Brain microvascular endothelial cell (primary cell): Measurements from ENCODE around the gene IDH1.

Experiments used
- DNase-seq: peaks from one replicate; pipeline ENCODE4 v3.0.0-alpha.2; 2020
- H3K27ac ChIP-seq: fragments of 250-450 bp; sonication (Bioruptor Pico); 2 replicates; pipeline ENCODE4 v1.5.1; 2020; ENCODE audit warnings: mild to moderate bottlenecking, moderate library complexity
- H3K27me3 ChIP-seq: fragments of 250-450 bp; sonication (Bioruptor Pico); replicated peaks from 2 replicates; pipeline ENCODE4 v1.5.1; 2020; ENCODE audit warnings: mild to moderate bottlenecking
- H3K36me3 ChIP-seq: fragments of 250-450 bp; sonication (Bioruptor Pico); replicated peaks from 2 replicates; pipeline ENCODE4 v1.5.1; 2020; ENCODE audit warnings: mild to moderate bottlenecking
- H3K4me3 ChIP-seq: 2 replicates; pipeline ENCODE4 v1.5.1; 2011; ENCODE audit warnings: low read depth, mild to moderate bottlenecking, control low read depth, low read length, moderate library complexity
- CTCF ChIP-seq: IDR thresholded peaks from 2 replicates; pipeline ENCODE4 v1.5.1; 2011; ENCODE audit warnings: low read depth, mild to moderate bottlenecking, moderate library complexity, low read length, control low read depth, inconsistent platforms; ENCODE audit errors: missing control alignments
- in situ Hi-C: cut with HindIII; loops from 2 replicates; pipeline ENCODE4 v1.10.0; 2017; ENCODE audit warnings: low sequenced_read_pairs, low pct_ligation_motif_present

Gene IDH1

DNA sequence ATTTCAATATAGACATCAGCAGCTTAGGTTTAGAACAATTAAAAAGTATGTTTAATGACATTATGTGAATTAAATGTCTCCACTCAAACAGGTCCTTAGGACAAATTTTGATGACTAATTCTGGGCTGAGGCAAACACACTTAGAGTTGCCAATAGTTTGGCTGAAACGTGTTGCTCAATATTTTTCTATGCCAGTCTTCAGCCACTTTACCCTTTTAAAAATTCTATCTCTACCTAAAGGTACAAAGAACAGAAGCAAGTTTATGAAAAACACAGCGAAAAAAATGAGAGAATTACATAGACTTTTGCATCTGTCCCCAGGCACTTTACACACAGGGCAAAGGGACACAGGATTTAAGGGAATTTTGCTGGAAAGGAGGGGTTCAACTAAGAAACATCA lies 4.5 kb downstream of the IDH1 start:
- Histone ChIP-seq H3K4me3 (no peak overlapping the region), H3K27me3 (no peaks in the 10 kb centered on the region), H3K36me3 (peaks cover 30% of the 10 kb centered on the region), H3K27ac (no peak overlapping the region)
- in situ Hi-C loops: no loop called here
- DNase-seq: no peak
- TF ChIP-seq CTCF: no peak

- no peak overlapping the region for H3K4me3 ChIP-seq
- DNase-seq: no peak
- no peak overlapping the region for H3K27ac ChIP-seq
- peaks cover 37% of the 10 kb centered on the region for H3K36me3 ChIP-seq
- in situ Hi-C loops: no loop called here
- no peaks in the 10 kb centered on the region for H3K27me3 ChIP-seq
- TF ChIP-seq CTCF: no peak
These were observed 5.6 kb downstream of the IDH1 start for GRCh38 chr2:208249296-208249695.

GRCh38 chr2:208248601-208249000 lies 6.3 kb downstream of the IDH1 start:
- in situ Hi-C loops: no loop called here
- no peak for DNase-seq
- Histone ChIP-seq H3K27me3 (no peaks in the 10 kb centered on the region), H3K27ac (no peak overlapping the region), H3K4me3 (no peak overlapping the region), H3K36me3 (peaks cover 43% of the 10 kb centered on the region)
- TF ChIP-seq CTCF: no peak

DNA sequence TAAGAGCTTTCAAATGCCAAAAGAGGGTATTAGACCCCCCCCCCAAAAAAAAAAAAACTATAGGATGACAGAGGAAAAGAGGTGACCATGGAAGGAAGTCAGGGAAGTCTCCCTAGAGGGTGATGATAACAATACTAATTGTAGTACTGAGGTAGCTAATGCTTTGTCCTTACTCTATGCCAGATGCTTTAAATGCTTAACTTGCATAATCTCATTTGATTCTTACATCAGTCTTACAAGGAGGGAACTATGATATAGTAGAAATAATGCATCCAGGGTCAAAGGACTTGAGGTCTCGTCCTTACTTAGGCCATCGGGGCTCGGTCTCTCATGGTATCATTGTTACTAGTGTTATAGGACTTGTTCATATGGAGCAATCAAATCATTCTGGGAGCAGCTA lies 9.1 kb downstream of the IDH1 start:
- Histone ChIP-seq H3K4me3 (no peak overlapping the region), H3K36me3 (peaks cover 56% of the 10 kb centered on the region), H3K27ac (no peak overlapping the region), H3K27me3 (no peaks in the 10 kb centered on the region)
- no peak for DNase-seq
- in situ Hi-C loops: no loop called here
- TF ChIP-seq CTCF: no peak

DNA sequence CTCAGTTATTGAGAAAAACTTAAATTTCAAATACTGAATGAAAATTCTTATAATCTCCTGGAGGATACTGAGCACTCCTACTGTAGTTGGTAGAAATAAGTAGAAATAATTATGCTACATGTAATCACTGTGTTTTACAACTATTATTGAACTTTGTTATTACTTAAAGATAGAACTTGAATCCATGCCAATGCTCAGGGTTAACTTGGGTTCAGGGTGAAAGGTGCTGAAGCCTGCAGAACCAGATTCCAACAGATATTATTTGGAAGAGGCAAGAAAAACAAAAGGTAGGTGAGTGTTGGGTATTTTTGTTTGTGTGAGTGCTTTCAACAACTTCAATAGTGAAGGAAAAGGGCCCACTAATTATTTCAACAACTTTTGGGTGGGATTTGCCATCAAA lies 10.4 kb downstream of the IDH1 start:
- Histone ChIP-seq H3K27me3 (no peaks in the 10 kb centered on the region), H3K4me3 (no peak overlapping the region), H3K36me3 (peaks cover 64% of the 10 kb centered on the region), H3K27ac (no peak overlapping the region)
- no peak for TF ChIP-seq CTCF
- in situ Hi-C loops: no loop called here
- no peak for DNase-seq

DNA sequence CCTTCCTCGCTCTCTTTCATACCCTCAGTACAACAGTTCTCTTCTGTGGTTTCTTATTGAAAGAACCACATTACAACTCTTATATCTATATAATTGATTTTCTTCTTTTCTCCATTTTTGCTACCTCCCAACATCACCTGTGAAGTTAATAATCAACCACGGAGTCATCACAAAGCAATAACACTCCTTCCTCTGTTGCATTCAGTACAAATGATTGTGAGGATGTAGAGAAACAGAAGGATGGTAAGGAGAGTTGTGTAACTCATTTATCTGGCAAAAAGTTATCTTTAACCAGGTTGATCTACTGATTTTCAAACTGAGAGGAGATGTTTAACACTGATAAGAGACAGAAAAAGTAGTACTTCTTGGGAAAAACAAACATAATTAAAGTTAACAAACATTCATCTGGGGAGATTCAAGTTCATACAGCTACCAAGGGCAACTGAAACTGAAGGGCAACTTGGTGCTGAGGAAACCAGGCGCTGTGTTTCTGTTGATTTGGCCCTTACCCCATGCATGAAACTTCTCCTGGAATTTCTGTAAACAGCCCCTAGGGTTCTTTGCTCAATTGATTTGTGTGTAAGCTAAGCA lies 14.2 kb downstream of the IDH1 start:
- TF ChIP-seq CTCF: no peak
- H3K36me3 ChIP-seq: peaks cover 57% of the 10 kb centered on the region
- no peak for DNase-seq
- in situ Hi-C loops: no loop called here
- no peak overlapping the region for H3K27ac ChIP-seq
- no peaks in the 10 kb centered on the region for H3K27me3 ChIP-seq
- no peak overlapping the region for H3K4me3 ChIP-seq
